ENCODE data around the gene ANXA11. TPM values are rescaled to one million over a fixed set of nuclear protein-coding genes. Genes with fewer than 3 reads are reported as not detected.
A peak's percentile ranks its signal among the peaks of the same experiment; 100 is the strongest.

ANXA11 gene
- total RNA-seq, 4 donors from 2014 or later: 134 to 247 (median 219) TPM

GRCh38 chr10:80201608-80202141, 3.7 kb downstream of the ANXA11 start:
- Histone ChIP-seq H3K27me3 (no peaks in the 10 kb centered on the region), H3K4me3 (peak overlapping the region in 1 of 4 donors; percentile 4), H3K9me3 (no peaks in the 10 kb centered on the region), H3K36me3 (no peaks in the 10 kb centered on the region), H3K27ac (peak overlapping the region; percentile 99 to 100 (median 100)), H3K4me1 (peaks cover 54 to 87% (median 83%) of the 10 kb centered on the region in 4 donors)
- peak; percentile 58 for DNase-seq
- in situ Hi-C loops (cut with MboI; ENCODE audit: low pct_ligation_motif_present in 1 of 4, low pct_unique_long_range_greater_than_20kb in 1 of 4, low sequenced_read_pairs in 3 of 4) (loop anchor here in 2 of 4 donors (25.0 kb wide), 2 partner anchors 139 to 839 kb away; no protein-coding TSS in a partner anchor), intact Hi-C loops (cut with DNase I; ENCODE audit: low total_unique reads) (no loop called here)
- peak in 2 of 3 donors; percentile 73 to 79 for TF ChIP-seq POLR2AphosphoS5 (IDR thresholded peaks at IDR 0.05)
- TF ChIP-seq POLR2A (IDR thresholded peaks at IDR 0.05): peak; percentile 69
- TF ChIP-seq EP300 (IDR thresholded peaks at IDR 0.05; ENCODE audit: low read depth): peak; percentile 48
- TF ChIP-seq CTCF (IDR thresholded peaks at IDR 0.05): no peak
- 52 to 71% methylated on average over 4 to 8 of the region's 8 CpGs for WGBS, 2 donors (ENCODE audit: low coverage in 1 of 2)

DNA sequence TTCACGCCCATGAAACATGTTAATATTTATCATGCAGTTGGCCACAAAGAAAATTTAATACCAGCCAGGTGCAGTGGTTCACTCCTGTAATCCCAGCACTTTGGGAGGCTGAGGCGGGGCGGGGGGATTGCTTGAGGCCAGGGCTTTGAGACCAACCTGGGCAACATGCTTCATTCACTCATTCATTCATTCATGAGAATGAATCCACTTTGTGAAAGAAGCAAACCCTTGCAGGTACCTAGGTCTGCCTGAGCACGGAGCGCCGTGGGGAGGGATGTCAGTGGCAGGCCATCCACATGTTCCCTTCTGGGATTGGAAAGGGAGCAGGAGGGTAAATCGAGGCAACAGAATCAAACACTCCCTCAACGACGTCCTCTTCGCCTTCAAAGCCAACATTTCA, 4.7 kb downstream of the ANXA11 start:
- no peak for TF ChIP-seq POLR2A (IDR thresholded peaks at IDR 0.05)
- no peak for TF ChIP-seq CTCF (IDR thresholded peaks at IDR 0.05)
- no peak for TF ChIP-seq EP300 (IDR thresholded peaks at IDR 0.05; ENCODE audit: low read depth)
- TF ChIP-seq POLR2AphosphoS5 (IDR thresholded peaks at IDR 0.05): peak in 1 of 3 donors; percentile 14
- H3K9me3 ChIP-seq: no peaks in the 10 kb centered on the region
- no peaks in the 10 kb centered on the region for H3K36me3 ChIP-seq
- H3K4me3 ChIP-seq: no peak overlapping the region
- no peaks in the 10 kb centered on the region for H3K27me3 ChIP-seq
- 80 to 87% methylated on average over 2 to 10 of the region's 10 CpGs for WGBS, 2 donors (ENCODE audit: low coverage in 1 of 2)
- H3K27ac ChIP-seq: peak overlapping the region; percentile 99 to 100 (median 100)
- H3K4me1 ChIP-seq: peaks cover 55 to 87% (median 84%) of the 10 kb centered on the region in 4 donors
- intact Hi-C loops (cut with DNase I; ENCODE audit: low total_unique reads) (no loop called here), in situ Hi-C loops (cut with MboI; ENCODE audit: low pct_ligation_motif_present in 1 of 4, low pct_unique_long_range_greater_than_20kb in 1 of 4, low sequenced_read_pairs in 3 of 4) (loop anchor here in 2 of 4 donors (25.0 kb wide), 2 partner anchors 138 to 838 kb away; no protein-coding TSS in a partner anchor)
- DNase-seq: no peak

- no peaks in the 10 kb centered on the region for H3K27me3 ChIP-seq
- H3K9me3 ChIP-seq: no peaks in the 10 kb centered on the region
- TF ChIP-seq POLR2AphosphoS5 (IDR thresholded peaks at IDR 0.05): no peak
- TF ChIP-seq CTCF (IDR thresholded peaks at IDR 0.05): peak in 1 of 5 experiments; percentile 8
- H3K4me3 ChIP-seq: no peak overlapping the region
- in situ Hi-C loops (cut with MboI; ENCODE audit: low pct_ligation_motif_present in 1 of 4, low pct_unique_long_range_greater_than_20kb in 1 of 4, low sequenced_read_pairs in 3 of 4): loop anchor here in 2 of 4 donors (25.0 kb wide), 2 partner anchors 138 to 838 kb away; no protein-coding TSS in a partner anchor
- WGBS, 2 donors (ENCODE audit: low coverage in 1 of 2): 53 to 90% methylated on average over 1 of the region's 1 CpG
- no peaks in the 10 kb centered on the region for H3K36me3 ChIP-seq
- intact Hi-C loops (cut with DNase I; ENCODE audit: low total_unique reads): no loop called here
- peaks cover 59 to 91% (median 86%) of the 10 kb centered on the region in 4 donors for H3K4me1 ChIP-seq
- H3K27ac ChIP-seq: peak overlapping the region; percentile 99 to 100 (median 100)
- DNase-seq: no peak
These were observed 5.1 kb downstream of the ANXA11 start for GRCh38 chr10:80200259-80200658.

GRCh38 chr10:80199828-80200227, 5.5 kb downstream of the ANXA11 start:
- Histone ChIP-seq H3K27me3 (no peaks in the 10 kb centered on the region), H3K9me3 (no peaks in the 10 kb centered on the region), H3K27ac (peak overlapping the region; percentile 99 to 100 (median 100)), H3K4me3 (no peak overlapping the region), H3K4me1 (peaks cover 64 to 96% (median 90%) of the 10 kb centered on the region in 4 donors), H3K36me3 (no peaks in the 10 kb centered on the region)
- WGBS, 2 donors (ENCODE audit: low coverage in 1 of 2): 40 to 66% methylated on average over 3 to 8 of the region's 8 CpGs
- peak; percentile 15 to 61 (median 46) for TF ChIP-seq CTCF (IDR thresholded peaks at IDR 0.05)
- TF ChIP-seq EP300 (IDR thresholded peaks at IDR 0.05; ENCODE audit: low read depth): no peak
- TF ChIP-seq POLR2A (IDR thresholded peaks at IDR 0.05): peak; percentile 41
- peak; percentile 53 to 80 (median 65) for TF ChIP-seq POLR2AphosphoS5 (IDR thresholded peaks at IDR 0.05)
- peak; percentile 52 for DNase-seq
- in situ Hi-C loops (cut with MboI; ENCODE audit: low pct_ligation_motif_present in 1 of 4, low pct_unique_long_range_greater_than_20kb in 1 of 4, low sequenced_read_pairs in 3 of 4) (loop anchor here in 2 of 4 donors (25.0 kb wide), 2 partner anchors 138 to 838 kb away; no protein-coding TSS in a partner anchor), intact Hi-C loops (cut with DNase I; ENCODE audit: low total_unique reads) (no loop called here)
